Fibroblast of pulmonary artery (primary cell): Measurements from ENCODE around the gene COL6A1.
"Not testable (repeated sequence)": the region's sequence is repeated elsewhere in the genome, so short reads cannot be mapped to it uniquely, and the experiment has no call there.

ENCODE experiments used
- DNase-seq: peaks from one replicate; pipeline ENCODE4 v3.0.0-alpha.2; 2010; ENCODE audit warnings: low read depth
- H3K4me3 ChIP-seq: replicated peaks from 2 replicates; pipeline ENCODE4 v1.5.1; 2011; ENCODE audit warnings: low read depth, mild to moderate bottlenecking, control low read depth, low read length, moderate library complexity
- TF ChIP-seq, protein P1 (sequence below): IDR thresholded peaks from 2 replicates; pipeline ENCODE4 v1.5.1; 2011; ENCODE audit warnings: mild to moderate bottlenecking, control low read depth, low read length, inconsistent platforms; ENCODE audit errors: missing control alignments

The COL6A1 gene

DNA sequence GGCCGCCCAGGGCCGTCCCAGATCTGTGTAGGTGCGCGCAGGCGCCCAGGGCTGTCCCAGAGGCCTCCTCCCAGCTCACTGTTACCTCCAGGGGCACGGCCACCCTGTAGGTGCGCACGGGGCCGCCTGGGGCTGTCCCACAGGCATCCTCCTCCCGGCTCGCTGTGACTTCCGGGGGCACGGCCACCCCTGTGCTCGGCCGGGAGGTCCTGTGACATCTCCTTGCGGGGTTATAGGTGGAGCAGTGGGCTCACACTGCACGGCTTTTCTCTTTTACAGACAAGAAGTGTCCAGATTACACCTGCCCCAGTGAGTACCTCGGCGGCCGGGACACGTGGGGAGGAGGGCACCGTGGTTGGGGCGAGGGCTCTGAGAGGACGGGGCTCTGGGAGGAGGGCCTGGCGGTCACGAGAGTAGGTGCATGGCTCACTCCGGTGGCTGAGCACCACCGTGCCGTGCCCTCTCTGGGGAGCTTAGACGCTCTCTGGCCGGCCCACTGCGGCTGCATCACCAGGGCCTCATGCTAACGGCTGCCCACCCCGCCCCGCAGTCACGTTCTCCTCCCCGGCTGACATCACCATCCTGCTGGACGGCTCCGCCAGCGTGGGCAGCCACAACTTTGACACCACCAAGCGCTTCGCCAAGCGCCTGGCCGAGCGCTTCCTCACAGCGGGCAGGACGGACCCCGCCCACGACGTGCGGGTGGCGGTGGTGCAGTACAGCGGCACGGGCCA, 21.4 kb downstream of the COL6A1 start:
- no peak for DNase-seq

DNA sequence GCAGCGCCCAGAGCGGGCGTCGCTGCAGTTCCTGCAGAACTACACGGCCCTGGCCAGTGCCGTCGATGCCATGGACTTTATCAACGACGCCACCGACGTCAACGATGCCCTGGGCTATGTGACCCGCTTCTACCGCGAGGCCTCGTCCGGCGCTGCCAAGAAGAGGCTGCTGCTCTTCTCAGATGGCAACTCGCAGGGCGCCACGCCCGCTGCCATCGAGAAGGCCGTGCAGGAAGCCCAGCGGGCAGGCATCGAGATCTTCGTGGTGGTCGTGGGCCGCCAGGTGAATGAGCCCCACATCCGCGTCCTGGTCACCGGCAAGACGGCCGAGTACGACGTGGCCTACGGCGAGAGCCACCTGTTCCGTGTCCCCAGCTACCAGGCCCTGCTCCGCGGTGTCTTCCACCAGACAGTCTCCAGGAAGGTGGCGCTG, 22.0 kb downstream of the COL6A1 start:
- no peak overlapping the region for H3K4me3 ChIP-seq
- no peak for DNase-seq
- TF ChIP-seq, protein P1, sequence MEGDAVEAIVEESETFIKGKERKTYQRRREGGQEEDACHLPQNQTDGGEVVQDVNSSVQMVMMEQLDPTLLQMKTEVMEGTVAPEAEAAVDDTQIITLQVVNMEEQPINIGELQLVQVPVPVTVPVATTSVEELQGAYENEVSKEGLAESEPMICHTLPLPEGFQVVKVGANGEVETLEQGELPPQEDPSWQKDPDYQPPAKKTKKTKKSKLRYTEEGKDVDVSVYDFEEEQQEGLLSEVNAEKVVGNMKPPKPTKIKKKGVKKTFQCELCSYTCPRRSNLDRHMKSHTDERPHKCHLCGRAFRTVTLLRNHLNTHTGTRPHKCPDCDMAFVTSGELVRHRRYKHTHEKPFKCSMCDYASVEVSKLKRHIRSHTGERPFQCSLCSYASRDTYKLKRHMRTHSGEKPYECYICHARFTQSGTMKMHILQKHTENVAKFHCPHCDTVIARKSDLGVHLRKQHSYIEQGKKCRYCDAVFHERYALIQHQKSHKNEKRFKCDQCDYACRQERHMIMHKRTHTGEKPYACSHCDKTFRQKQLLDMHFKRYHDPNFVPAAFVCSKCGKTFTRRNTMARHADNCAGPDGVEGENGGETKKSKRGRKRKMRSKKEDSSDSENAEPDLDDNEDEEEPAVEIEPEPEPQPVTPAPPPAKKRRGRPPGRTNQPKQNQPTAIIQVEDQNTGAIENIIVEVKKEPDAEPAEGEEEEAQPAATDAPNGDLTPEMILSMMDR, result no peak

More for the DNA sequence above, 21.4 kb downstream of the COL6A1 start:
- TF ChIP-seq, protein P1, result no peak
- no peak overlapping the region for H3K4me3 ChIP-seq

DNA sequence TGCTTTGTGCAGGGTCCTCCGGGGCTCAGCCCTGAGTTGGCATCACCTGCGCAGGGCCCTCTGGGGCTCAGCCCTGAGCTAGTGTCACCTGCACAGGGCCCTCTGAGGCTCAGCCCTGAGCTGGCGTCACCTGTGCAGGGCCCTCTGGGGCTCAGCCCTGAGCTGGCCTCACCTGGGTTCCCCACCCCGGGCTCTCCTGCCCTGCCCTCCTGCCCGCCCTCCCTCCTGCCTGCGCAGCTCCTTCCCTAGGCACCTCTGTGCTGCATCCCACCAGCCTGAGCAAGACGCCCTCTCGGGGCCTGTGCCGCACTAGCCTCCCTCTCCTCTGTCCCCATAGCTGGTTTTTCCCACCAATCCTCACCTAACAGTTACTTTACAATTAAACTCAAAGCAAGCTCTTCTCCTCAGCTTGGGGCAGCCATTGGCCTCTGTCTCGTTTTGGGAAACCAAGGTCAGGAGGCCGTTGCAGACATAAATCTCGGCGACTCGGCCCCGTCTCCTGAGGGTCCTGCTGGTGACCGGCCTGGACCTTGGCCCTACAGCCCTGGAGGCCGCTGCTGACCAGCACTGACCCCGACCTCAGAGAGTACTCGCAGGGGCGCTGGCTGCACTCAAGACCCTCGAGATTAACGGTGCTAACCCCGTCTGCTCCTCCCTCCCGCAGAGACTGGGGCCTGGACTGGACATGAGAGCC, 22.7 kb downstream of the COL6A1 start:
- DNase-seq, result no peak
- TF ChIP-seq, protein P1, result no peak
- no peak overlapping the region for H3K4me3 ChIP-seq

DNA sequence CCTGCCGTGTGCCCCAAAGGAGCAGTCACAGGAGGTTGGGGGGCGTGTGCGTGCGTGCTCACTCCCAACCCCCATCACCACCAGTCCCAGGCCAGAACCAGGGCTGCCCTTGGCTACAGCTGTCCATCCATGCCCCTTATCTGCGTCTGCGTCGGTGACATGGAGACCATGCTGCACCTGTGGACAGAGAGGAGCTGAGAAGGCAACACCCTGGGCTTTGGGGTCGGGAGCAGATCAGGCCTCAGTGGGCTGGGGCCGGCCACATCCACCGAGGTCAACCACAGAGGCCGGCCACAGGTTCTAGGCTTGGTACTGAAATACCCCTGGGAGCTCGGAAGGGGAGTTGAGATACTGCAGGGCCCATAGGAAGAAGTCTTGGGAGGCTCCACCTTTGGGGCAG, 23.5 kb downstream of the COL6A1 start:
- no peak for DNase-seq
- no peak overlapping the region for H3K4me3 ChIP-seq
- TF ChIP-seq, protein P1, result no peak

DNA sequence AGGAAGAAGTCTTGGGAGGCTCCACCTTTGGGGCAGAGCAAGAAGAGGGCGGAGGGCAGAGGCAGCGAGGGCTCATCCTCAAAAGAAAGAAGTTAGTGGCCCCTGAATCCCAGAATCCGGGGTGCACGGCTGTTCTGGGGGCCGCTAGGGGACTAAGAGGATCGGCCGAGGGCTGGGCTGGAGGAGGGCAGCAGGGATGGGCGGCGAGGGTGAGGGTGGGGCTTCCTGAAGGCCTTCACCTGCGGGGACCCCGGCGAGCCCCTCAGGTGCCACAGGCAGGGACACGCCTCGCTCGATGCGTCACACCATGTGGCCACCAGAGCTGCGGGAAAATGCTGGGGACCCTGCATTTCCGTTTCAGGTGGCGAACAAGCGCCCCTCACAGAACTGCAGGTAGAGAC, 23.9 kb downstream of the COL6A1 start:
- TF ChIP-seq, protein P1, result no peak
- no peak overlapping the region for H3K4me3 ChIP-seq
- DNase-seq, result no peak

DNA sequence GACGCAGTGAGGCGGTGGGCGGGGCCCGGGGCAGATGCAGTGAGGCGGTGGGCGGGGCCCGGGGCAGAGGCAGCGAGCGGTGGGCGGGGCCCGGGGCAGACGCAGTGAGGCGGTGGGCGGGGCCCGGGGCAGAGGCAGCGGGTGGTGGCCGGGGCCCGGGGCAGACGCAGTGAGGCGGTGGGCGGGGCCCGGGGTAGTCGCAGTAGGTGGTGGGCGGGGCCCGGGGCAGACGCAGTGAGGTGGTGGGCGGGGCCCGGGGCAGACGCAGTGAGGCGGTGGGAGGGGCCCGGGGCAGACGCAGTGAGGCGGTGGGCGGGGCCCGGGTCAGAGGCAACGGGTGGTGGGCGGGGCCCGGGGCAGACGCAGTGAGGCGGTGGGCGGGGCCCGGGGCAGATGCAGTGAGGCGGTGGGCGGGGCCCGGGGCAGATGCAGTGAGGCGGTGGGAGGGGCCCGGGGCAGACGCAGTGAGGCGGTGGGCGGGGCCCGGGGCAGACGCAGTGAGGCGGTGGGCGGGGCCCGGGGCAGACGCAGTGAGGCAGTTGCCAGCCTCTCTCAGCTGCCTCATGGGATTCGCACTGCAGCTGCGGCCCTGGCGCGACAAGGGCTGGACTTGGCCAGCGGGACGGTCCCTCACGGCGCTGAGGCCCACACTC, 24.4 kb downstream of the COL6A1 start:
- not testable (repeated sequence) for H3K4me3 ChIP-seq, DNase-seq
